ENCODE results near the gene CAMSAP2.
"Not testable (repeated sequence)": the region's sequence is repeated elsewhere in the genome, so short reads cannot be mapped to it uniquely, and the experiment has no call there.

CAMSAP2 gene

DNA sequence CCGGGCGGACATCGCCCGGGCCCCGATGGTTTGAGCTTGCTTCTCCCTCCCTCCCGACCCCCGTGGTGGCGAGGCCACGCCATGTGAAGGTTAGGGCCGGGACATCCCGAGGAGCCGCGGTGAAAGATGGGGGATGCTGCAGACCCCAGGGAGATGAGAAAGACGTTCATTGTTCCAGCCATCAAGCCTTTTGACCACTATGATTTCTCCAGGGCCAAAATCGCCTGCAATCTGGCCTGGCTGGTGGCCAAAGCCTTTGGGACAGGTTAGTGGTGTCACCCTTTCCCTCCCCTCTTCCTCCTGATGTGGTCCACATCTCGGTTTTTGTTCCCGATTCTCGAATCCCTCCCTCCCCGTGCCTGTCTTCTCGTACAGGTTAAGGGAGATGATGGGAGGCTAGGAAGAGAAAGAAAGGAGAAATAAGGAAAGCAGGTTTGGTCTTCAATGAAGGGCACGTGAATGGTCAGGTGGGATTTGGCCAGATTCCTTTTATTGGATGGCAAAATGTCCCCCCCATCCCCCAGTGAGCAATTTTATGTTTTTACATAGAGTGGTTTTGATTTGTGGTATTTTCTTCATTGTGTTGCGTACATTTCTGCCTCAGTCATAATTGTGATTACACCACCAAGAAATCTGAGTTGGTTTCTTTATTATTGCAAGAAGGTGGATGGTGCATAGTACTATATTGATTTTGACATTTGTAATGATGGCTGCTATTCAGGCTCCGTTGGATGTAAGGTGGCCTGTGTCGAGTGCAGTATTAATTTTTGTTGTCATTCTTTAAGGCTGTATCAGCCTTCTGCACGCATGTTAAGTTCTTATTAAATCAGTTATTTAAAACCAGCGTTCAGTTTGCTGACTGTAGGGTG, 1.2 kb downstream of the CAMSAP2 start:
- no peak for DNase-seq

GRCh38 chr1:200740571-200741208, 2.0 kb downstream of the CAMSAP2 start:
- DNase-seq = no peak

DNA sequence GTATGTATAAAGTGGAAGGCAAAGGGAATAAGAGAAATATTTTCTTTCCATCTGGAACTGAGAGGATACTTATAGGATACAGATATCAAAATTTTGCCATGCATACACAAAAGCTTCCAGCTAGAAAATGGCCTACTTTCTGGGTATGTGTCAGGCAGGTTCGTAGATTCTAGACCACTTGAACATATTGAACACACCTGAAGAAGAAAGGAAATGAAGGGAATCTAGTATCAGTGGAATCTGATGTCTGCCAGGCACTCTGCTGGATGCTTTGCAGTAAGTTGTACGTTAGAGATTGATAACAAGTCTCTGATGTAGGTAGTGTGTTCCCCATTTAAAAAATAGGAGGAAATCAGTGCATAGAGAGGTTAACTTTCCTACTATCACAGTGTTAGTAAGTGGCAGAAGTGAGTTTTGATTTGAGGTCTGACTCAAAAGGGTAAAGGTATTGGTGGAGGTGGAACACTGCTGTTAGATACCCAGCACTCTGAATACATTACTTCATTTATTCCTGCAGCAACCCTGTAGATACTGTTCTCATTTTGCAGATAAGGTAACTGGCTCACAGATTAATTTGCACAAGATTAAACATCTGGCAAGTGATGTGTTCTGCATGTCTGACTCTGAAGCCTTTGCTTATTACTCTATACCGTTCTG, 3.0 kb downstream of the CAMSAP2 start:
- no peak for DNase-seq

GRCh38 chr1:200744143-200744542, 5.5 kb downstream of the CAMSAP2 start:
- DNase-seq = no peak

- no peak for DNase-seq
These were observed 10.4 kb downstream of the CAMSAP2 start for GRCh38 chr1:200749090-200749489.

- DNase-seq = not testable (repeated sequence)
These were observed 12.1 kb downstream of the CAMSAP2 start for GRCh38 chr1:200750749-200751148.

DNA sequence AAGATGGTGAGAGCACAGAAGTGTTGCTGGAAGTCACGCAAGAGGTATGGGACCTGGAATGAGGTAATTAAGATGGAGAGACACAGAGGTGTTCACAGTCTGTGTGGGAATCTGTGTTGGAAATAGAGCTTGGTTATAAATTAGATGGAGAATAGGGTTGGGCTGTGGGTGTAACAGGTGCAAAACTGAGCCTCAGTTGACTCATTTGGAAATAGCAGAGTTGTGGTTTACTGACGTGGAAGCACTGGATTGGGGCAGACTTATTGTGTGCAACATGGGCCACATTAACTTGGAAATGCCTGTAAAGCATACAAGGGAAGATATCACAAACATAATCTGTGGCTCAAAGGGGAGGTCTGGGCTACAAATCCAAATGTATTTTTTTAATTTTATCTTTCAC, 13.0 kb downstream of the CAMSAP2 start:
- DNase-seq = no peak

- DNase-seq = no peak
These were observed 15.0 kb downstream of the CAMSAP2 start for GRCh38 chr1:200753650-200754198.

DNA sequence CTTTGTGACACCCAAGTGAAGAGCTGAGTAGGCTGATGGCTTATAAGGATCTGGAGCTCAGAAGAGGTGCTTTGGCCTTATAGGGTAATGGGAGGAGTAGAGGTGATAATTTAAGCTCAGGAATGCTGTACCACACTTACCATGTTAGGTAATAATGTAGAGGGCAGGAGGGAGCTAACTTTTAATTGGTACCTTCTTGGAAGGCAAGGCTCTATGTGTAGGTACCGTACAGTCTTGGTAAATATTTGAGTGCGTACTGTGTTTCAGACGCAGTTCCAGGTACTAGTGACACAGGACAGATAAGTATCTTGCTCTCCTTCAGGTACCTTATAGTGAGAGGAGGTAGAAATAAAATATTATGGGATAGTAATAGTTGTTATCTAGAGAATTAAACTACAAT, 16.8 kb downstream of the CAMSAP2 start:
- DNase-seq = no peak

DNA sequence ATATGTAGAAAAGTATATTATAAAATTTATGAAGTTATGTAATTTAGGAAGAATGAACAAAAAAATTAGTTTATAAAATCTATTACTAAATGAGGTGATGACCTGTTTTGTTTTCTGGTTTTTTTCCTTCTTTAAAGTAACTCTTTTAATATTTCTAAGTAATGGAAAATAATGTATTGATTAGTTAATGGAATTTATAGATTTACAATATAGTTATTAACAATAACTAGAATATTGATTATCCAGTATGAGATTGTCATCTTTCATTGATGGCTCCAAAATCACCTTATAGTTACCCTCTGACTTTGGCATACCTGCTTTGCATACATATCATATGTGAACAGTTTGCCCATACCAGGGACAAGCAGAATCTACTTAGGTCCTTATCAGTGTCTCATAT, 23.4 kb downstream of the CAMSAP2 start:
- DNase-seq = no peak

- DNase-seq = no peak
These were observed 28.6 kb downstream of the CAMSAP2 start for GRCh38 chr1:200767321-200767720.

DNA sequence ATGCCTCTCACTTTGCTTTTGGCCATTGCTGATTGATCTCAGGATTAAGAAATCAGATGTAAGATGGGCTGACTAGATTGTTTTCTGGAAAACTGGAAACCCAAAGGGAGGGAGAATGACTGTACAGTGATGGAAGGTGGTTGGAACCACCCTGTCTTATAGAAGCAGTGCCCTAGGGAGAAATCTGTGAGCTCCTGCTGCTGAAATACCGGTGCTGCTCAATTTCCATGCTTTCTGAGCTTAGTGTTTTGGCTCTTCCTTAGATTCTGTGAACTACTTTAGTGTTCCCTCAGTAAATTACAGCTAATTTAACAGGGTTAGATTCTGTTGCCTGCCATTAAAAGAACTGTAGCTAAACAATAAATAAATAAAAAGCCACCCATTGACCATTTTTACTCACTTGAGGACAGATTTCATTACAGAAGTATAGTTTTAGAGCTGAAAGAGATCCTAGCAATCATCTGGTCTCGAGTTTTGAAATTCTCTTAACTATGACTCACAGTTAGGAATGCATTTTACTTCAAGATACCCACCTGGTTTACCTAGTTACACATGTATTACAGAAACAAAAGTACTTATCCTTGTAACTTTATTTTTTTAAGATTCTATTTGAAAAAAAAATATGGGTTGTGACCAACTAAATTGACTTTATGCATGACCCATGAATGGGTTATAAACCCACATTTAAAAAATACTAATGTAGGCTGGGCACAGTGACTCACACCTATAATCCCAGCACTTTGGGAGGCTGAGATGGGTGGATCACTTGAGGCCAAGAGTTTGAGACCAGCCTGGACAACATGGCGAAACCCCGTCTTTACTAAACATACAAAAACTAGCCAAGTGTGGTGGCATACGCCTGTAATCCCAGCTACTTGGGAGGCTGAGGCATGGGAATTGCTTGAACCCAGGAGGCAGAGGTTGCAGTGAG, 33.2 kb downstream of the CAMSAP2 start:
- peak in 1 of 2 experiments; percentile 19 for DNase-seq

DNA sequence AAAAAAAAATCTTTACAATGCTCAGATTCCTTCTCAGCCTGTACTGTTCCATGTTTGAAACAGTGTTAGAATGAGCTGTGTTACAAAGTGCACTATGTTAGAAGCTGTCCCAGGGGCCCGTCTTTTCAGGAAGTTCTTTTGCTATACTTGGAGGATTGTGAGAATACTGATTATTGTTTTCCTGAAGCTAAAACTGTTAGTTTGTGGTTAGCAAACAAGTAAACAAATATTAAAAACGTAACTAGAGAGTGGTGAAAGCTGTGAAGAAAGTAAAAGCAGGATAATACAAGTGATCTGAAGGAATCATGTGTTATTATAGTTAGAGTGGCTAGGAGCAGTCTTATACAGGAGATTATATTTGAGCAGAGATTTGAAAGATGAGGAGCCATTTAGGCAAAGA, 35.6 kb downstream of the CAMSAP2 start:
- no peak for DNase-seq

DNA sequence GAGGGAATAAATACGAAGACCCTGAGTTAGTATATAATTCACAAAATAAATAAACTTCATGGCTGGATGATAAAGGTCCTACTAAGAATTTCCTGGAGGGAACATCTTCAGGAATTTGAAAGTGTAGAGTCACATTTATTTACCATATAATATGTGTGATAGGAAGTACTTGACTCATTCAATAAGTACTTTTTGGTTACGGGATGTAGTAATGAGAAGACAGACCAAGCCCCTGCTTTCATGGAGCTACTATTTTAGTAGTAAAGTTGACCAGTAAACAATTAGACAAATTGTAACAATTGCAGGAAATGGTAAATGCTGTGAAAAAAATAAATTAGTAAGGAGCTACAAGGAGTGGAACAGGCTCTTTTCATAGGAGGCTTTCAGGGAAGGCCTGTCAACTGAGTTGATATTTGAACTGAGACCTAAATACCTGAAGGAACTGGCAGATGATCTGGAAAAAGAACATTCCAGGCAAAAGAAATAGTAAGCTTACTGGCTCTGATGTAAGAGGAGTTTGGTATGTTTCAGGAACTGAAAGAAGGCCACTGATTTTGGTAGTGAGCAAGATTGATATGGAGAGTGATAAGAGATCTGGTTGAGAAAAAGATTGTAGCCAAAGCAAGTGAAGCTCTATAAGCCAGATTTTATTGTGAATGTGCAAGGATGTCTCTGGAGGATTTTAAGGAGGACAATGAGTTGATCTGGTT, 36.2 kb downstream of the CAMSAP2 start:
- DNase-seq = no peak

DNA sequence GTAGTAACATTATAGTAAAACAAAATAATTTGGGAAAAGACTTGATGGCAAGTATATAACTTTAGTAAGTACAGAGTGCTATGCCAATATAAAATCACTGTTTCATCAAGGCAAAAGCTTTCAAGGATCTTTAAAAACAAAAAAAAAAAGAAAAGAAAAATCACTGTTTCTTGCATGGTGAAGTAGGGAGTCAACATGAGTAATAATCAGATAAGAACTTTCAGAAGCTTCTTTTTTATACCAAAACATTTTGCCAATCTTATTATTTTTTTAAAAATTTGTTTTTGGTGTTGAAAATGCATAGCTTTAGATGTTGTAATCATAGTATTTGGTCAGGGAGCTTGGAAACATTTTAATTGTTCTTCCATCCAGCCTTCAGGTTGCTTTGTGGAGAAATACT, 37.2 kb downstream of the CAMSAP2 start:
- no peak for DNase-seq

DNA sequence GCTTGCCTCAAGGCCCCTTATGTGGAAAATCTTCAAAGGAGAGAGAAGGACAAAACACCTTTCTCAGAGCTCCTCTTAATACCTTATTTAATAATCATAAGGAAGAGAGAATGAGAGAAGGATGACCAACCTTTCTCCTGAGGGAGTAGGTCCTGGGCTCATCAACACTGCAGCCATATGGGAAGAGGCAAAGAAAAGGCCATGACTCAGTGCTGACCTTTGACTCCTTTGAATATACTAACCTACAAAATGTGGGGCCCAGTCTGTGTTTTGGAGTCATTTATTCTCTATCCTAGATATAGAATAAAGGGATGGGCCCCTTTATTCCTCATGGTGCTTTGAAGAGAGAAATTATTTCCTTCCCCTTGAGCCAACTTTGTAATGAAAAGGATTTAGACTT, 38.3 kb downstream of the CAMSAP2 start:
- DNase-seq = no peak

DNA sequence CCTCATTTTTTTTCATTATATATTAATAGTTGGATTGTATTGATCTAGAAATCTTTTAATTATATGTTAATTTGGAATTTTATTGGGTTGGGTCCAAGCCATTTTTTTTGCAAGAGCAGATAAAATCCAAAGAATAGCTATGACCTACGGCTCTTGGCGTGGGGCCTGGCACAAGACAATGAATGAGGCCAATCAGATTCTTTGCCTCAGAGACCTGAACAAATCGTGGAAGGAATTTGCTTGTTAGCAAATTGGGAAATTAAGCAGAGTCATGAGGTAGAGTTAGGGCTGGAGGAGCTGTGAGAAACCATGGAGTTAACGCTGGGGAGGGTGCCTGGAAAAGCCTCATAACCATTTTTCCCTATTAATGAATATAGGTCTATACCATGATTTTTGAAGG, 40.1 kb downstream of the CAMSAP2 start:
- DNase-seq = no peak

DNA sequence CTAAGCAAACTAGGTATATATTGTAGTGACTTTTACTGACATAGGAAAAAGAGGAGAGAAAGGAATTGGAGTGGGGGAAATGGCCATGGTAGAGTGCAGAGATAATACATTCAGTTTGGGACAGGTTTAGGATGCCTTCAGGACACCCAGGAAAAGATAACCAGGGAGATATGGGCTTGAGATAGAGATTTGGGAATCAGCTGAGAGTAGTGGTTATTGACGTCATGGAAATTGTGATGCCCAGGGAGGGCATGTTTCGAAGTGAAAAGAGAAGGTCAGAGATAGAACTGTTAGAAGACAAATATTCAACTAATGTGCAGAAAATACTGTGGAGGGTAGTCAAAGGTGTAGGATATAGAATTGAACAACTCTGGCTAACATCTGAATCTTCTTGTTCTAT, 40.6 kb downstream of the CAMSAP2 start:
- no peak for DNase-seq

DNA sequence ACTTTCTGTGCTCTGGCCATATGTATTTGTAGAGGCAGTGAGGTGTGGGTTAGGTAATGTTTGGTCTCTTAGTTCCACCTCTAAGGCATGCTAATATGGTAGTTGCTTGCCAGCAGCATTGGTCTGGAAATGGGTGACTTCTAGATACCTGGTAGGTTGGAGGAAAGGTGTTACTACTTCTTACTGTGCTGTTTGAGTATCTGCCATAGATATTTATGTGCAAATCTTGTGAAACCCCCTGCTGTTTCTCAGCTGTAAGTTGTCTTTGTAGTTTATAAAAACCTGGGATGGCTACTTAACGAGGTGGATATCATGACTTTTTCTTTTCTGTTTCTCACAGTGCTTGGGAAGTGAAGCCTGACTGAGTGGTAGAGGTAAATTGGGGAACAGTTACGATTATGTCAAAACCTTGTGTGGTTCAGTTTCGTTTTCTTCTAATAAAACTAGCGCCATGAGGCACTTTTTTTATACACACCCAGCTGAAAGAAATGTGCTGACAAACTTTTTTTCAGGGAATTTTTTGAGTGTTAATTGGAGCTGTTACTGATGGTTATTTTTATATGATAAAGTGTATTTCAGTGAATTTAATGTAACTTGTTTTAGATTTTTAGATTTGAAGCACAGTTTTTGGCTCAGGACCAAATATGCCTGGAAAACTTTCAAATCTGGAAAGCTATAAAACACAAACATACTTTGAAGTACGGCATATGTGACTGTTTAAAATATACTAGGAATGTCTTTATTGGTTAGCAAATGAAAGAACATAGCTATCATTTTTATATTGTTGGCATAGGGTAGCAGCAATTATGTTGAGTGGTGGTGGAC, 42.1 kb downstream of the CAMSAP2 start:
- no peak for DNase-seq

GRCh38 chr1:200783926-200784325, 45.2 kb downstream of the CAMSAP2 start:
- DNase-seq = no peak

- no peak for DNase-seq
These were observed 45.9 kb downstream of the CAMSAP2 start for GRCh38 chr1:200784576-200784975.

All from SW 1271 (cell line).